ENCODE results near the gene SORBS1. TPM values are rescaled to one million over a fixed set of nuclear protein-coding genes. Genes with fewer than 3 reads are reported as not detected.

Gene SORBS1
- total RNA-seq, 1 donor from 2014 or later: 16.1 TPM

GRCh38 chr10:95516774-95517373, 44.3 kb downstream of the SORBS1 start:
- peaks cover 2% of the 10 kb centered on the region for H3K27me3 Mint-ChIP-seq (ENCODE audit: insufficient read depth, low read depth)
- no peaks in the 10 kb centered on the region for H3K27me3 ChIP-seq
- no peak overlapping the region for H2AFZ ChIP-seq (replicated peaks)
- peak overlapping the region; percentile 3 for H3K4me3 Mint-ChIP-seq
- H3K79me2 ChIP-seq (ENCODE audit: low read depth): no peaks in the 10 kb centered on the region
- H3K36me3 ChIP-seq: no peaks in the 10 kb centered on the region
- DNase-seq (ENCODE audit: low spot score): no peak
- H3K4me3 ChIP-seq: no peak overlapping the region
- H3K27ac ChIP-seq: no peak overlapping the region
- no peaks in the 10 kb centered on the region for H3K36me3 Mint-ChIP-seq
- no peaks in the 10 kb centered on the region for H3F3A ChIP-seq (ENCODE audit: low read depth)
- peaks cover 2% of the 10 kb centered on the region for H3K4me1 Mint-ChIP-seq
- H3K9me3 ChIP-seq (ENCODE audit: low read depth): no peaks in the 10 kb centered on the region
- no peaks in the 10 kb centered on the region for H4K20me1 ChIP-seq (ENCODE audit: low read depth)
- H3K27ac Mint-ChIP-seq: no peak overlapping the region
- no peak overlapping the region for H3K9ac ChIP-seq
- no peak overlapping the region for H3K4me2 ChIP-seq
- H3K9me3 Mint-ChIP-seq: no peaks in the 10 kb centered on the region
- H3K4me1 ChIP-seq: no peaks in the 10 kb centered on the region
- TF ChIP-seq EZH2phosphoT487 (IDR thresholded peaks at IDR 0.05): no peak
- no peak for TF ChIP-seq CTCF (IDR thresholded peaks at IDR 0.05)
- no peak for TF ChIP-seq EZH2 (IDR thresholded peaks at IDR 0.05)

- no peak overlapping the region for H3K9ac ChIP-seq
- TF ChIP-seq EZH2 (IDR thresholded peaks at IDR 0.05): no peak
- no peak for TF ChIP-seq EZH2phosphoT487 (IDR thresholded peaks at IDR 0.05)
- TF ChIP-seq CTCF (IDR thresholded peaks at IDR 0.05): no peak
- Mint-ChIP-seq H3K4me1 (peaks cover 10% of the 10 kb centered on the region), H3K4me3 (no peak overlapping the region), H3K9me3 (no peaks in the 10 kb centered on the region), H3K27me3 (ENCODE audit: insufficient read depth, low read depth) (peaks cover 4% of the 10 kb centered on the region), H3K36me3 (no peaks in the 10 kb centered on the region), H3K27ac (no peak overlapping the region)
- H3K79me2 ChIP-seq (ENCODE audit: low read depth): no peaks in the 10 kb centered on the region
- peaks cover 9% of the 10 kb centered on the region for H3K4me1 ChIP-seq
- H3K36me3 ChIP-seq: no peaks in the 10 kb centered on the region
- H3K9me3 ChIP-seq (ENCODE audit: low read depth): no peaks in the 10 kb centered on the region
- H3K27ac ChIP-seq: no peak overlapping the region
- H4K20me1 ChIP-seq (ENCODE audit: low read depth): no peaks in the 10 kb centered on the region
- DNase-seq (ENCODE audit: low spot score): no peak
- H3K4me2 ChIP-seq: no peak overlapping the region
- H3K27me3 ChIP-seq: no peaks in the 10 kb centered on the region
- no peak overlapping the region for H2AFZ ChIP-seq (replicated peaks)
- no peaks in the 10 kb centered on the region for H3F3A ChIP-seq (ENCODE audit: low read depth)
- no peak overlapping the region for H3K4me3 ChIP-seq
These were observed 47.2 kb downstream of the SORBS1 start for GRCh38 chr10:95513941-95514392.

GRCh38 chr10:95513008-95513589, 48.1 kb downstream of the SORBS1 start:
- H3K9ac ChIP-seq: no peak overlapping the region
- H3K4me2 ChIP-seq: no peak overlapping the region
- no peak overlapping the region for H3K4me3 ChIP-seq
- H2AFZ ChIP-seq (replicated peaks): no peak overlapping the region
- no peaks in the 10 kb centered on the region for H3K27me3 ChIP-seq
- Mint-ChIP-seq H3K4me1 (peaks cover 18% of the 10 kb centered on the region), H3K4me3 (no peak overlapping the region), H3K27me3 (ENCODE audit: insufficient read depth, low read depth) (peaks cover 2% of the 10 kb centered on the region), H3K27ac (no peak overlapping the region), H3K36me3 (no peaks in the 10 kb centered on the region), H3K9me3 (no peaks in the 10 kb centered on the region)
- TF ChIP-seq CTCF (IDR thresholded peaks at IDR 0.05): no peak
- TF ChIP-seq EZH2phosphoT487 (IDR thresholded peaks at IDR 0.05): no peak
- TF ChIP-seq EZH2 (IDR thresholded peaks at IDR 0.05): no peak
- peaks cover 3% of the 10 kb centered on the region for H3F3A ChIP-seq (ENCODE audit: low read depth)
- H4K20me1 ChIP-seq (ENCODE audit: low read depth): no peaks in the 10 kb centered on the region
- H3K9me3 ChIP-seq (ENCODE audit: low read depth): no peaks in the 10 kb centered on the region
- H3K4me1 ChIP-seq: peaks cover 16% of the 10 kb centered on the region
- no peaks in the 10 kb centered on the region for H3K36me3 ChIP-seq
- DNase-seq (ENCODE audit: low spot score): no peak
- no peak overlapping the region for H3K27ac ChIP-seq
- H3K79me2 ChIP-seq (ENCODE audit: low read depth): no peaks in the 10 kb centered on the region

All from neural progenitor cell (in vitro differentiated cells).